Progenitor cell of endocrine pancreas (in vitro differentiated cells): ENCODE measurements around the gene PARVA. TPM values are rescaled to one million over a fixed set of nuclear protein-coding genes. Genes with fewer than 3 reads are reported as not detected.
"Not testable (repeated sequence)": the region's sequence is repeated elsewhere in the genome, so short reads cannot be mapped to it uniquely, and the experiment has no call there.

ENCODE experiments used
- DNase-seq: peaks from one replicate; pipeline ENCODE4 v3.0.0; 2021; ENCODE audit warnings: low spot score; ENCODE audit not compliant: unreplicated experiment
- H3K27ac Mint-ChIP-seq: 2 replicates; pipeline ENCODE4 v1.8.0; 2021; ENCODE audit warnings: mild to moderate bottlenecking, moderate library complexity, mixed read lengths
- H3K27me3 Mint-ChIP-seq: 2 replicates; pipeline ENCODE4 v1.8.0; 2021; ENCODE audit warnings: mixed read lengths
- H3K36me3 Mint-ChIP-seq: 2 replicates; pipeline ENCODE4 v1.8.0; 2022; ENCODE audit warnings: mixed read lengths; ENCODE audit not compliant: insufficient read depth
- H3K4me1 Mint-ChIP-seq: 2 replicates; pipeline ENCODE4 v1.8.0; 2021; ENCODE audit warnings: low read depth, mixed read lengths
- H3K4me3 Mint-ChIP-seq: 2 replicates; pipeline ENCODE4 v1.8.0; 2021; ENCODE audit warnings: low read depth, mild to moderate bottlenecking, moderate library complexity, mixed read lengths
- H3K9me3 Mint-ChIP-seq: 2 replicates; pipeline ENCODE4 v1.8.0; 2021; ENCODE audit warnings: low read depth, mixed read lengths
- total RNA-seq: library from RNA; stranded (reverse); gene quantifications from 2 replicates; pipeline ENCODE4 v1.2.1, GENCODE V29; 2021
- TF ChIP-seq, protein P1 (sequence below): fragments of 200-600 bp; sonication (generic); IDR thresholded peaks from one replicate; pipeline ENCODE4 v1.5.0; 2021; ENCODE audit warnings: antibody characterized with exemption, mild to moderate bottlenecking; ENCODE audit not compliant: unreplicated experiment

PARVA gene
- total RNA-seq, 1 donor from 2014 or later: 49.3 TPM

- TF ChIP-seq, protein P1, sequence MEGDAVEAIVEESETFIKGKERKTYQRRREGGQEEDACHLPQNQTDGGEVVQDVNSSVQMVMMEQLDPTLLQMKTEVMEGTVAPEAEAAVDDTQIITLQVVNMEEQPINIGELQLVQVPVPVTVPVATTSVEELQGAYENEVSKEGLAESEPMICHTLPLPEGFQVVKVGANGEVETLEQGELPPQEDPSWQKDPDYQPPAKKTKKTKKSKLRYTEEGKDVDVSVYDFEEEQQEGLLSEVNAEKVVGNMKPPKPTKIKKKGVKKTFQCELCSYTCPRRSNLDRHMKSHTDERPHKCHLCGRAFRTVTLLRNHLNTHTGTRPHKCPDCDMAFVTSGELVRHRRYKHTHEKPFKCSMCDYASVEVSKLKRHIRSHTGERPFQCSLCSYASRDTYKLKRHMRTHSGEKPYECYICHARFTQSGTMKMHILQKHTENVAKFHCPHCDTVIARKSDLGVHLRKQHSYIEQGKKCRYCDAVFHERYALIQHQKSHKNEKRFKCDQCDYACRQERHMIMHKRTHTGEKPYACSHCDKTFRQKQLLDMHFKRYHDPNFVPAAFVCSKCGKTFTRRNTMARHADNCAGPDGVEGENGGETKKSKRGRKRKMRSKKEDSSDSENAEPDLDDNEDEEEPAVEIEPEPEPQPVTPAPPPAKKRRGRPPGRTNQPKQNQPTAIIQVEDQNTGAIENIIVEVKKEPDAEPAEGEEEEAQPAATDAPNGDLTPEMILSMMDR: no peak
Measured at GRCh38 chr11:12356944-12357655, 20.3 kb upstream of the PARVA start.

DNA sequence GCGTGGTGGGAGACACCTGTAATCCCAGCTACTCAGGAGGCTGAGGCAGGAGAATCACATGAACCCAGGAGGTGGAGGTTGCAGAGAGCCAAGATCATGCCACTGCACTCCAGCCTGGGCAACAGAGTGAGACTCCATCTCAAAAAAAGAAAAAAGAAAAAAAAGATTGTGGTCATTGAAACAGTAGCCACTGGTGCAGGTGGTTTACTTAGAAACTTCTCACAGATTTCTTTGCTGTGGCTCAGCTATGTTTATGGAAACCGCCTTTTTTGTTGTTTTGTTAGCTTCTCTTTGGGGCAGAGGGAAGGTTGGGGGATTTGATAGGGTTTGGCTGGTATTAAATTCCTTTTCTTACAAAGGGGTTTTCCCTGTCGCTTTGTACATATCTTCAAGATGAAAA is 19.7 kb upstream of the PARVA start:
- H3K4me1 Mint-ChIP-seq: peaks cover 49% of the 10 kb centered on the region

More at GRCh38 chr11:12356944-12357655, 20.3 kb upstream of the PARVA start:
- Mint-ChIP-seq H3K9me3 (no peaks in the 10 kb centered on the region), H3K27me3 (peaks cover 23% of the 10 kb centered on the region), H3K4me1 (peaks cover 45% of the 10 kb centered on the region), H3K4me3 (no peak overlapping the region), H3K27ac (peak overlapping the region; percentile 53), H3K36me3 (no peaks in the 10 kb centered on the region)
- DNase-seq: no peak

GRCh38 chr11:12358302-12359188 is 18.8 kb upstream of the PARVA start:
- Mint-ChIP-seq H3K9me3 (no peaks in the 10 kb centered on the region), H3K27ac (peak overlapping the region; percentile 21), H3K27me3 (peaks cover 12% of the 10 kb centered on the region), H3K4me3 (no peak overlapping the region), H3K4me1 (peaks cover 57% of the 10 kb centered on the region), H3K36me3 (no peaks in the 10 kb centered on the region)
- no peak for DNase-seq
- TF ChIP-seq, protein P1: no peak

More for the DNA sequence above, 19.7 kb upstream of the PARVA start:
- H3K36me3 Mint-ChIP-seq, H3K9me3 Mint-ChIP-seq, H3K4me3 Mint-ChIP-seq, DNase-seq, H3K27ac Mint-ChIP-seq: not testable (repeated sequence)
- H3K27me3 Mint-ChIP-seq: peaks cover 17% of the 10 kb centered on the region

DNA sequence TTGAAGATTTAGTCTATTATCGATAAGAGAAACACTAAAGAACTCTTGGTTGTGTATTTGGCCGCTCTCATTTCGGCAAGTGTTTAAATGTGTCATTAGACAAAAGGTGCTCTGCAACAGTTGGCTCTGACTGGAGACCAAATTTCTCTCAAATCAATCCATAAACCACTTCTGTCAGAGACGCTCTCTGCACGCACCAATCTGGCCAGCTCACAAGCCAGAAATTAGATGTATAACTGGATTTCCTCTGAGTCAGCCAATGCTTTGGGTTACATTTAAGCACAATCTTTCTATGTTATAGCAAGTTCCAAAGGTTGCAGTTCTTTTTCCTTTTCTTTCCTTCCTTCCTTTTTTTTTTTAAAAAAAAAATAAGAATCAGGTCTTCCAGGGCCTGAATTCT is 17.6 kb upstream of the PARVA start:
- Mint-ChIP-seq H3K9me3 (no peaks in the 10 kb centered on the region), H3K27me3 (peaks cover 8% of the 10 kb centered on the region), H3K27ac (no peak overlapping the region), H3K4me3 (no peak overlapping the region), H3K4me1 (peaks cover 61% of the 10 kb centered on the region), H3K36me3 (no peaks in the 10 kb centered on the region)
- TF ChIP-seq, protein P1: no peak
- no peak for DNase-seq

DNA sequence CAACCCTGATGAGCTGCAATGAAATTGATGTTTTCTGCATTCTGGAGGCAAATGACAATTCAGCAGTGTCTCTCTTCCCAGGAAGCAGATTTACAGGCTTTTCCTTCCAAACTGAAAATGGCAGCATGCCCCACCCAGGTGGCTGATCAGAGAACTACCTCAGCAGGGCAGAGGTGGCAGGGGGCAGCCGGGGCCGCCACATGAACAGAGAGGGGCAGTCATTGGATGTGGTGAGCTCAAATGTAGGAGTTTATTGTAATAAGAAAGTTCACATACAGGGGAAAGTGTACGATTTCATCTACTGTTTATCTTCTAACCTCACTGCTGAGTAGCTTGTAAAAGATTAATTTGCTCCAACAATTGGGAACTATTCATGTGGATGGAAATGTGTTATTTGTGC is 15.7 kb upstream of the PARVA start:
- TF ChIP-seq, protein P1: no peak
- DNase-seq: no peak
- H3K9me3 Mint-ChIP-seq: no peaks in the 10 kb centered on the region
- H3K36me3 Mint-ChIP-seq: peaks cover 1% of the 10 kb centered on the region
- no peaks in the 10 kb centered on the region for H3K27me3 Mint-ChIP-seq
- peak overlapping the region; percentile 29 for H3K27ac Mint-ChIP-seq
- H3K4me1 Mint-ChIP-seq: peaks cover 70% of the 10 kb centered on the region
- no peak overlapping the region for H3K4me3 Mint-ChIP-seq
